Stimulated activated naive B cell treated with anti-CD40 and anti-IgM and Interleukin-4, amounts not matched to agents 10 μg/mL and 1 μg/mL and 100 μg/mL, for 72 hours (primary cell): Measurements from ENCODE around the gene MBP.

ENCODE experiments used
- ATAC-seq, 2 donors: fragments of 150-1000 bp; cut with Tn5 transposase; replicated peaks; 2 replicates each; pipeline ENCODE4 v1.10.0; 2021; ENCODE audit warnings: moderate library complexity in 1 of 2
- DNase-seq: peaks from one replicate; pipeline ENCODE4 v3.0.0; 2021
- H3K27ac Mint-ChIP-seq: one replicate; pipeline ENCODE4 v1.8.0; 2022; ENCODE audit warnings: mild to moderate bottlenecking, mixed read lengths
- H3K27me3 Mint-ChIP-seq, 2 donors: one replicate each; pipeline ENCODE4 v1.8.0; 2022; ENCODE audit warnings: mixed read lengths in 2 of 2
- H3K36me3 Mint-ChIP-seq, 2 donors: one replicate each; pipeline ENCODE4 v1.8.0; 2022; ENCODE audit warnings: mixed read lengths in 2 of 2, mild to moderate bottlenecking in 1 of 2
- H3K4me1 Mint-ChIP-seq, 2 donors: one replicate each; pipeline ENCODE4 v1.8.0; 2022; ENCODE audit warnings: mixed read lengths in 2 of 2, mild to moderate bottlenecking in 1 of 2
- H3K4me3 Mint-ChIP-seq, 2 donors: one replicate each; pipeline ENCODE4 v1.8.0; 2022; ENCODE audit warnings: mild to moderate bottlenecking in 2 of 2, mixed read lengths in 2 of 2, moderate library complexity in 1 of 2
- H3K9me3 Mint-ChIP-seq, 2 donors: one replicate each; pipeline ENCODE4 v1.8.0; 2022; ENCODE audit warnings: mixed read lengths in 2 of 2, mild to moderate bottlenecking in 1 of 2

Gene MBP

DNA sequence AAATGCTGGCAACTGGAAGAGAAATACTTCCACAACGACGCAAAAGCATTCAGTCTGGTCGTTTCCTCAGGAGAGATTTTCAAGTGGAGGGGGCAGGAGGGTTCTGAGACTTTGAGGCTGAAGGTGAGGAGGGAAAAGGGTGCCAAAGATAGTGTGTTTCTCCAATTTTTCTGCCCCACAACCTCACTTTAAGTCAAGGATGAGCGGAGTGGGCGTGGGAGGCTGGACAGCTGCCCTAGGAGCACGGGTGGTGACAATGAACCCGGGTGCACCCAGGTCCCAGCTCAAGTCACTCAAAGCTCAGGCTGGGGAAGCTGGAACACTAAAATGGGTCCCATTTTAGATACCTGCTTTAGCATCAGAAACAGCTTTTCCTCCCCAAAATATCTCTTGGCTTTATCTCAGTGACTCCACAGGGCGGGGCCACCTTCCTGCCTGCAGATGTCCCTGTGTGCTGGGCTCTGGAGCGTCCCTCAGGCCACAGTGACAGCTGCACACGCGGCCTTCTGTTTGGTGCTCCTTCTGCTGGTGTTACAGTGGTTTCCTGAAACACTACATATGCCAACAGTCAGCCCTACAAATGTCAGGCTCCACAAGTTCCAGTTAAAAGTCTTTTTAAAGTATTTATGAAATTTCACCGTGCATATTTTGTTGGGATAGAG is 1.4 kb upstream of the MBP start:
- ATAC-seq = peak; percentile 18 to 21
- DNase-seq = no peak
- Mint-ChIP-seq H3K36me3 (peaks cover 19 to 20% of the 10 kb centered on the region in 2 donors), H3K4me3 (peak overlapping the region; percentile 81 to 84), H3K27me3 (no peaks in the 10 kb centered on the region), H3K27ac (peak overlapping the region; percentile 72), H3K4me1 (peaks cover 22 to 45% of the 10 kb centered on the region in 2 donors), H3K9me3 (no peaks in the 10 kb centered on the region)

DNA sequence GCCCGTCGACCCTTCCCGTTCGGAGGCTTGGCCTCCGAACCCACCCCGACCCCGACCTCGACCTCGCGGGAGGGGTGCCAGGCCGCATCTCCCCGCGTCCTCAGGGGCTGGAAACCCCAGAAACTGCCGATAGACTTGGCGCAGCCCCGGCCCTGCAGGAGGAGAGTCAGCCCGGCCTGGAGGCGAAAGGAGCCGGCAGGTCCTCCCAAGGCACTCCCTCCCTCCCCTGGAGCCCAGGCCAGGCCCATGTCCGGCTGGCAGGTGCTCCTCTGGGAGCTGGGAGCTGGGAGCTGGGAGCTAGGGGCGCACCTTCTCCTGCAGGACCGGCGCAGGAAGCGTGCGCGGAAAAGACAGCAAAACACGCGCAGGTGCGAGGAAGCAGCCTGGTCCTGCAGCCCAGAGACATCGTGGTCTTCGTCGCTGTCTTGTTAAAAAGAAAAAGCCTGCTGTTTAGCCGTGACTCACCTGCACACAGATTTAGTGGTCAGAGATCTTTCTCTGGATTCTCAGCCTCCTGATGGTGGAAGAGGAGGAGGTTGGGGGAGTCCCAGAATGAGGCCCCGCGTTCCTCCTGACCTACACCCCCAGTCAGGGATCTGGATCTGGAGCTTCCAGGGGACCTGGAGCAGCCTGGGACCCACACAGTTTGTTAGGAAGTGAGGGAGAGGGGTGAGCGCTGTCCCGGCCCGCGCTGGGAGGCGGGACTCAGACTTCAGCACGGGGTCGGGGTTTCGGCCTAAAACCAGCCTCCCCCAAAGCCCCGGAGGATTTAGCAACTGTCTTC is 660 bp upstream of the MBP start:
- peak overlapping the region; percentile 85 for H3K27ac Mint-ChIP-seq
- H3K4me1 Mint-ChIP-seq = peaks cover 26 to 52% of the 10 kb centered on the region in 2 donors
- H3K27me3 Mint-ChIP-seq = no peaks in the 10 kb centered on the region
- DNase-seq = no peak
- no peak for ATAC-seq
- peaks cover 21 to 24% of the 10 kb centered on the region in 2 donors for H3K36me3 Mint-ChIP-seq
- H3K9me3 Mint-ChIP-seq = no peaks in the 10 kb centered on the region
- peak overlapping the region; percentile 81 to 84 for H3K4me3 Mint-ChIP-seq

DNA sequence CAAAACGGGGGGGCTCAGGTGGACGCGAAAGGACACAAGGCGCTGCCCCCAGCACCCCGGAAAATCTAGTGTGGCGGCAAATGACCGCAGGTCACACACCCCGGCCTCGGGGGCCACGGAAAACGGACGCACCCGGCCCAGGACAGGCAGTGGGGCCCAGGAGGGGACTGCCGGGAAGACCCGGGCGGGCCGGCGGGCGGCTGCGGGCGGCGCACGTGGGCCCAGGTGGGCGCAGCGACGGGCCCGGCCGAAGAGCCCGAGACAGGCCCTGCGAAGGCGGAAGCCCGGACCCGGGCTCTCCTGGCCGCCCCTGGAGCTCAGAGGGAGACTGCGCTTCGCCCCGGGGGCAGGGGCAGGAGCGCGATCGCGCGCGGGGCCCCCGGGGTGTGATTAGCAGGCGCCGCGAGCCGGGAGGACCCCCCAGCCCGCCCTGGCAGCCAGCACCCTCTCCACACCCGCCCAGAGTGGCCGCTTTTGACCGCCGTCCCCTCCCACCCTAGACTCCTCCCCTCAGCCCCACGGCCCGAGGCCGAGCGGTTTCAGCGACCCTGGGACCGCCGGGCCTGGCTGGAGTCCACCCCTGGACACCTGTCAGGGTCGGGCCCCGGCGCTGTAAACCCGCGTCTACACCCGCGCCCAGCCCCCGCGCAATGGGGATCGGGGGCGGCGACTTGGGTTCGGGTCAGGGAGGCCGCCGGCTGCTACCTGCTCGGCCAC is 773 bp downstream of the MBP start:
- H3K4me1 Mint-ChIP-seq = peaks cover 38 to 67% of the 10 kb centered on the region in 2 donors

DNA sequence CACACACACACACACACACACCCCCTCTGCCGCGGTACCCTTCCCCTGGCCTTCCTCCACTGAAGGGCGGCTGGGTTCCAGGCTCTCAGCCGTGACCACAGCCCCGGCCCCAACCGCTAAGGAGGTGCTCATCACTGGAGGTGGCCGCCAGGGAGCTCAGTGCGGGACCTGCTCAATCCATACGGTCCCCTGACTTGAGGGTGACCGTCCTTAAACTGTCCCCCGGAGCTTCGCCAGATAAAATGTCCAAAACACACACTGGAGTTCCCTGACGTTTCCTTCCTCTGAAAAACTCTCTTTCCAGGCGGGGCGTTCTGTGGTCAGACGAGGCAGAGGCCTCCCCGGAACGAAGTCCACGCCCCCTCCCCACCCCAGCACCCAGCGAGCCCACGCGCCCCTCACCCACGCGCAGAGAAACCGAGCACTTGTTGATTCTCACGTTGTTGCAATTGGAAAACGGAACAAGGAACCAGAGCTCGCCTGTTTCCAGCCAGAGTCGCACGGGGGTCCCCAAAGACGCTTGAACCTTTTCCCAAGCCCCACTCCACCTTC is 1.4 kb downstream of the MBP start:
- peak; percentile 35 for DNase-seq
- no peaks in the 10 kb centered on the region for H3K9me3 Mint-ChIP-seq
- H3K27me3 Mint-ChIP-seq = no peaks in the 10 kb centered on the region
- peak overlapping the region; percentile 97 to 99 for H3K4me3 Mint-ChIP-seq
- H3K4me1 Mint-ChIP-seq = peaks cover 43 to 73% of the 10 kb centered on the region in 2 donors
- H3K27ac Mint-ChIP-seq = peak overlapping the region; percentile 99
- H3K36me3 Mint-ChIP-seq = peaks cover 22 to 35% of the 10 kb centered on the region in 2 donors
- ATAC-seq = peak; percentile 37 to 38

More for the DNA sequence above, 773 bp downstream of the MBP start:
- DNase-seq (peak; percentile 40), ATAC-seq (peak; percentile 49 to 56)
- Mint-ChIP-seq H3K27me3 (no peaks in the 10 kb centered on the region), H3K36me3 (peaks cover 22 to 31% of the 10 kb centered on the region in 2 donors), H3K27ac (peak overlapping the region; percentile 99), H3K4me3 (peak overlapping the region; percentile 97 to 99), H3K9me3 (no peaks in the 10 kb centered on the region)

DNA sequence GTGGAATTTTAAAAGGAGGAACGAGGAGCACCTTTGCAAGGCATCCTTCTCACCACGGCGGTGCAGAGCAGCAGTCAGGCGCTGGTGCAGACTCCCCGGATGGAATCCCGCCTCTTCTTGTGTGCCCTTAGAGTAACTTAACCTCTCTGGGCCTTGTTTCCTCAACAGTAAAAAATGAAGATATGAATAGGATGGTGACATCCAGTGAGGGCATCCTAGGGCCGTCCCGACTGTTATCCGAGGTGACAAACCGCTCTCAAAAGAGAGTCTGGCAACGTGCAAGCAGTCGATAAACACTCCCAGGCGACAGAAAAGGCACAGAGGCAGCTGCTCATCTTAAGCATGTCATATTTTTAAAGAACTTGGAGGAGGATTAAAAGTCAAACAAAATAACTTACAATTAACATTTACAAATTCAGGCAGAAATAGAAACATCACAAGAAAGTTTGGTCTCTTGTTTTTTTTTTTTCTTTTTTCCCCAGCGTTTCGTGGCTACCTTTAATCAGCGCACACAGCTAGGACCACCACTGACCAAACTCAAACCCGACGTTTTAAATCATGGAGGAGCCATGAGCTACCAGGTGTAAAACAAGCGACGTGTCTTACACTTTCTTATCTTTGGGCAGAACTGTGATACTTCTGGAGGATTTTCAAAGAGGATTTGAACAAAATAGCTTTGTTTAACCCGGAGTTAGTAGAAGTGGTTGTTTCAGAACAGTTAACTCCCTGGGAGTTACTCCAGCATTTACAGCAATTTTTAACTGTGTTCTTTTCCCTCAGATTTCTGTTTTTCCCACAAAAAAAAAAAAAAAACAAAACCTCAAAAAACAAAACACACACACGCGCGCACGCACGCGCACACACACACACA is 2.1 kb downstream of the MBP start:
- Mint-ChIP-seq H3K4me3 (peak overlapping the region; percentile 97 to 99), H3K27me3 (no peaks in the 10 kb centered on the region), H3K4me1 (peaks cover 50 to 80% of the 10 kb centered on the region in 2 donors), H3K36me3 (peaks cover 22 to 35% of the 10 kb centered on the region in 2 donors), H3K9me3 (no peaks in the 10 kb centered on the region), H3K27ac (peak overlapping the region; percentile 99)
- DNase-seq (no peak), ATAC-seq (no peak)

DNA sequence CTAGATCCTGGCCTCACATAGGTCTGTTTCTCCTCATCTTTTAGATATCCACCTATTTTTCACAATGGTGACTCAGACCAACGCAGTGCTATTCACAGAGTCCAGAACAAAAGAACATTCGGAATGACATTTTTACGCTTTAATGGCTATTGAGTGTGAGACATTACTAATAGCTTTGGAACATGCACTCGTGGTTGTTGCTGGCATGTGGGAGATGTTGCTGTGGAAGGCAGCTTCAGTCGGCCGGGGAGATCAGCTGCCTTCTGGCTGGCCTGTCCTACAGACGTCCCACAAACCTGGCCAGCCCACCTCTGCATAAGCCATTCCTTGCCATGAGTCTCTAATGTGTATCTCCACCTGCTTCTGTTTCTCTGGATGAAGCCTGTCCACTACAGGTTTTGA is 3.4 kb downstream of the MBP start:
- Mint-ChIP-seq H3K27ac (peak overlapping the region; percentile 27), H3K9me3 (no peaks in the 10 kb centered on the region), H3K4me1 (peaks cover 55 to 85% of the 10 kb centered on the region in 2 donors), H3K36me3 (peaks cover 22 to 35% of the 10 kb centered on the region in 2 donors), H3K4me3 (peak overlapping the region; percentile 37 to 47), H3K27me3 (no peaks in the 10 kb centered on the region)
- ATAC-seq (no peak), DNase-seq (no peak)

DNA sequence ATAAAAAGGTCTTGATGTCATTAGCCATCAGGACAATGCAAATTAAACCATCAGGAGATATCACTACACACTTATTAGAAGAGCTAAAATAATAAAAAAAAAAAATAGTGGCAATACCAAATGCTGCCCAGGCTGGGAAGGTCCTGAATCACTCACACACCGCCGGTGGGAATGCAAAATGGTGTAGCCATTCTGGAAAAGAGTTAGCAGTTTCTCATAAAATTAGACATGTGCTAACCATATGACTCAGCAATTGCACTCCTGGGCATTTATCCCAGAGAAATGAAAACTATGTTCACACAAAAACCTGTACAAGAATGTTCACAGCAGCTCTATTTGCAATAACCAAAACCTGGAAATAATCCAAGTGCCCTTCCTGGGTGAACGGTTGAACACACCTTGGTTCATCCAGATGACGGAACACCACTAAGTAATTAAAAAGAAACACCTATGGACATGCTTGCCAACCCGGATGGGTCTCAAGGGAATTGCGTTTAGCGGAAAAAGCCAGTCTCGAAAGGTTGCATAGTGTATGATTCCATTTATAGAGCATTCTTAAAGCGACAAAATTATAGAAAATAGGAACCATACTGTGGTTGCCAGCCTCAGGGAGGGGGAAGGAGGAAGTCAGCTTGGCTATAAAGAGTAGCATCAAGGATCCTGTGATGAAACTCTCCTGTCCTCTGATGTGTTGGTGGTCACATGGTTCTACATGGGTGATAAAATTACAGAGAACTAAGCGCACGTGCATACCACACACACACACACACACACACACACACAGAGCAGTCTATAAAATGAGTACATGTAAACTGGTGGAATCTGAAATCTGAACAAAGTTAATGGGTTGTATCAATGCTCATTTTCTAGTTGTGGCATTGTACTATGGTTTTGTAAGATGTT is 4.6 kb downstream of the MBP start:
- Mint-ChIP-seq H3K4me3 (peak overlapping the region; percentile 48 to 71), H3K36me3 (peaks cover 22 to 40% of the 10 kb centered on the region in 2 donors), H3K27me3 (no peaks in the 10 kb centered on the region), H3K27ac (peak overlapping the region; percentile 66), H3K9me3 (no peaks in the 10 kb centered on the region), H3K4me1 (peaks cover 57 to 85% of the 10 kb centered on the region in 2 donors)
- ATAC-seq = peak; percentile 72 to 74
- peak; percentile 59 for DNase-seq

DNA sequence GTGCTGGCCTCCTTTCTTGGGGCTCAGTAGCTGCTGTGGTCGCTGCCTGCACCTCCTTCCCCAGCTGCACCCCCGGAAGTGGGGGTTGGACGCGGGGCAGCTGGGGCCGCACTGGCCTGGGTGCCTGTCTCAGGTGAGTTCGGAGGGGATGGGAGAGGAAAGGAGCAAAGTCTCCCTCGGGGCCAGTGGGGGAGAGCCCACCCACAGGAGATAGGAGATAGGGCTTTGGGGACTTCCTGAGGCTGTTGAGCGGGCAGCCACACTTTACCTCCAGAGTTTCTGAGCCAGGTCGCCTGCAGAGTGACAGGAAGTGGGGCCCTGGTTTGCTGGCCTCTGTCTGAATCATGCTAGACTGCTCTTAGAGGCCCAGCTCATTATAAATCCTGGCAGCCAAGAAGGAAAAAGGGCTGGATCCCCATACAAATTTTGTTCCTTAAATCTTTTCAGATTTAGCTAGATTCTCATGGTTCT is 8.1 kb downstream of the MBP start:
- Mint-ChIP-seq H3K9me3 (no peaks in the 10 kb centered on the region), H3K36me3 (peaks cover 9 to 42% of the 10 kb centered on the region in 2 donors), H3K4me3 (peak overlapping the region; percentile 29 to 74), H3K4me1 (peaks cover 60 to 92% of the 10 kb centered on the region in 2 donors), H3K27ac (peak overlapping the region; percentile 93), H3K27me3 (no peaks in the 10 kb centered on the region)
- peak; percentile 57 to 61 for ATAC-seq
- no peak for DNase-seq

DNA sequence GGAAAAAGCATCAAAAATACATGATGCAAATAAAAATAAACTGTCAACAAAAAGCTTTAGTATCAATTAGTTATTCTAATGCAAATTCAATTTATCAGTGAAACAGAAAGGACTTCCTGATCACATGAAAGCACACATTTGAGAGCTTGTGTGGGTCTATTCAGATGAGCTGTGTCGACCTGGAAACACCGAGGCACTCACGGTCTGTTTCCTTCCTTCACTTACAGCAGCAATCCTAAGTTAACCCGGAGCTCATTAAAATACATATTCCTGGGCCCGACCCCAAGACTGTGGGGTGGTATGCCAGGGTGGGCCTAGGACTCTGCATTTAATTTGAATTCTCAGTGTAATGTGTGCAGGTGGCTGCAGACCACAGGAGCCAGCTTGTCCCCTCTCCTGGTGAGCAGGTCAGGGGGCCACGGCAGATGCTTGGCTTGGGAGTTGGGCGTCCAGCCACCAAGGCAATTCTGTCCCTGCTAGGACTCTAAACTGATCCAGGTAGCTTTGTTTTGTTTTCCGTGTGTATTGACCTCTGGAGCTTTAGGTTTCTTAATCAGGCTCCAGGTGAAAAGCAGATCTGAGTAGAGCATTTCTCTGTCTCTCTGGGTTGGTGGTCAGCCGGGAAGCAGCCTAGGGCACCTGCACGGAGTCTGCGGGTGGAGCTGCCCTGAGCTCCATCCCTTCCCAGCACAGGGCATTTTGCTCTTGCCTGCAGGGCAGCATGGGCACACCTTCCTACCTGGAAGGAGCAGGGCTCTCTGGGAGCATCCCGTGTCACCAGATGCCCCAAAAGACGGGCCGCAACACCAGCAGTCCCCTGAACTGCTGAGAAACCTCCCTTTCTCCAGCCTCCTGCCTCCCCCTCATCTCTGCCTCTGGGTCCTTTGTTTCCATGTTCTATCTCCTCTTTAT is 9.0 kb downstream of the MBP start:
- H3K36me3 Mint-ChIP-seq = peaks cover 8 to 44% of the 10 kb centered on the region in 2 donors

DNA sequence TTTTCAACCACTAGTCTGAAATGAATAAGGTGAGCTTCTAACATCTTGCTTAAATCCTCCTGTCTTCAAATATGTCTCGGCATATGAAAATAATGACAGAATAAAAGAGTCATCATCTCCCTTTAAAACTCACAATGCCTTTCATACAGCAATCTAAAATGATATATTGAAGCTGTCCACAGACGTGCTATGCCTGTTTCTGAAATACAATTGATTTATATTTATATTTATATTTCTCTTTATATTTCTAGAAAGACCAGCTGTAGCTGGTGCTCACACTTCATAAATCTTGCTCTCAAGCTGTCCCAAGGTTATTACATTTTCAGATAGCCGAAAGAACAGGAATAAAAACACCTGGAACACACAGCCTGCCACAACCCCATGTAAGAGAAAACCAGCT is 11.1 kb downstream of the MBP start:
- ATAC-seq (no peak), DNase-seq (no peak)
- Mint-ChIP-seq H3K27ac (no peak overlapping the region), H3K4me3 (no peak overlapping the region), H3K9me3 (peaks cover 0 to 4% of the 10 kb centered on the region in 2 donors), H3K36me3 (peaks cover 12 to 45% of the 10 kb centered on the region in 2 donors), H3K4me1 (peaks cover 47 to 86% of the 10 kb centered on the region in 2 donors), H3K27me3 (no peaks in the 10 kb centered on the region)

More for the DNA sequence above, 9.0 kb downstream of the MBP start:
- Mint-ChIP-seq H3K27me3 (no peaks in the 10 kb centered on the region), H3K4me3 (peak overlapping the region; percentile 47 to 69), H3K27ac (peak overlapping the region; percentile 69), H3K9me3 (peaks cover 0 to 3% of the 10 kb centered on the region in 2 donors), H3K4me1 (peaks cover 62 to 92% of the 10 kb centered on the region in 2 donors)
- DNase-seq (no peak), ATAC-seq (no peak)

DNA sequence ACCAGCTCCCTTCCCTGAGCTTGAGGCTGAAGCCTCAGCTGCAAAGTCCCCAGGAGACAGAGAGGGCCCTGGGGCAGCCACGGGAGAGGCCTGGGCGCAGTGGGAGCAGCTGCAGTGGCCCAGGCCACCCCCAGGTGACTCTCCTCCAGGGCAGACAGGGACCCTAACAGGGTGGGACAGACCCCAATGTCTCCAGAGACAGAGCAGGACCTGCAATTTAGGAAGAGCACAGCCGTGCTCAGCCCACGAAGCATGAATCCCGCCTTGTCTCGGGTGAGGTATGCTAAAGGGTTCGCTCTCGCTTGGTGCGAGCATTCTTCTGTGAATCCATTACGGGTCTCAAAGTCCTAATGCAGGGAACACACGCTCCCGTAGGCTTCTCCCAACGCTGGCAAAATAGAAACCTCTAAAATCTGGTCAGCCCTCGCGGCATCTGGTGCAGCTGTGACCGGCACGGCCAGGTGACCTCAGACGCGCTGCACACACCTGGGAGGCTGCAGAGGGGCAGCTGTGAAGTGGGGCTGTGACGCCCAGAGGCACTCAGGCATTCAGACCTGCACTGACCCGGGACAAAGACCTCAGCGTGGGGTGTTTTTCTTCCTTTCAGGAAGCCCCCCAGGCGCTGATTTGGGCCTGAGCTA is 12.6 kb downstream of the MBP start:
- DNase-seq (no peak), ATAC-seq (no peak)
- H3K4me3 Mint-ChIP-seq = no peak overlapping the region
- H3K27ac Mint-ChIP-seq = peak overlapping the region; percentile 5
- H3K4me1 Mint-ChIP-seq = peaks cover 47 to 85% of the 10 kb centered on the region in 2 donors
- no peaks in the 10 kb centered on the region for H3K27me3 Mint-ChIP-seq
- H3K9me3 Mint-ChIP-seq = peaks cover 0 to 4% of the 10 kb centered on the region in 2 donors
- peaks cover 12 to 51% of the 10 kb centered on the region in 2 donors for H3K36me3 Mint-ChIP-seq
